HUES48 (cell line): ENCODE measurements around the gene NDUFS2.
"Not testable (repeated sequence)": the region's sequence is repeated elsewhere in the genome, so short reads cannot be mapped to it uniquely, and the experiment has no call there.

Experiments used
- H3K27ac ChIP-seq: one replicate; pipeline ENCODE4 v1.7.0; 2013; ENCODE audit warnings: low read depth, low read length, inconsistent platforms
- H3K27me3 ChIP-seq: 2 replicates; pipeline ENCODE4 v1.6.1; 2013; ENCODE audit warnings: mild to moderate bottlenecking, low read length; ENCODE audit not compliant: control insufficient read depth, insufficient read depth
- H3K36me3 ChIP-seq: 2 replicates; pipeline ENCODE4 v1.6.1; 2013; ENCODE audit warnings: low read length; ENCODE audit not compliant: control insufficient read depth, insufficient read depth
- H3K4me1 ChIP-seq: 2 replicates; pipeline ENCODE4 v1.6.1; 2013; ENCODE audit warnings: mild to moderate bottlenecking, low read length; ENCODE audit not compliant: control insufficient read depth, insufficient read depth
- H3K4me3 ChIP-seq: 2 replicates; pipeline ENCODE4 v1.5.1; 2013; ENCODE audit warnings: mild to moderate bottlenecking, low read depth, low read length
- H3K9ac ChIP-seq: 2 replicates; pipeline ENCODE4 v1.6.1; 2013; ENCODE audit warnings: mild to moderate bottlenecking, low read depth, low read length, moderate library complexity
- H3K9me3 ChIP-seq: 2 replicates; pipeline ENCODE4 v1.6.1; 2013; ENCODE audit warnings: low read length; ENCODE audit not compliant: control insufficient read depth, insufficient read depth

NDUFS2 gene

DNA sequence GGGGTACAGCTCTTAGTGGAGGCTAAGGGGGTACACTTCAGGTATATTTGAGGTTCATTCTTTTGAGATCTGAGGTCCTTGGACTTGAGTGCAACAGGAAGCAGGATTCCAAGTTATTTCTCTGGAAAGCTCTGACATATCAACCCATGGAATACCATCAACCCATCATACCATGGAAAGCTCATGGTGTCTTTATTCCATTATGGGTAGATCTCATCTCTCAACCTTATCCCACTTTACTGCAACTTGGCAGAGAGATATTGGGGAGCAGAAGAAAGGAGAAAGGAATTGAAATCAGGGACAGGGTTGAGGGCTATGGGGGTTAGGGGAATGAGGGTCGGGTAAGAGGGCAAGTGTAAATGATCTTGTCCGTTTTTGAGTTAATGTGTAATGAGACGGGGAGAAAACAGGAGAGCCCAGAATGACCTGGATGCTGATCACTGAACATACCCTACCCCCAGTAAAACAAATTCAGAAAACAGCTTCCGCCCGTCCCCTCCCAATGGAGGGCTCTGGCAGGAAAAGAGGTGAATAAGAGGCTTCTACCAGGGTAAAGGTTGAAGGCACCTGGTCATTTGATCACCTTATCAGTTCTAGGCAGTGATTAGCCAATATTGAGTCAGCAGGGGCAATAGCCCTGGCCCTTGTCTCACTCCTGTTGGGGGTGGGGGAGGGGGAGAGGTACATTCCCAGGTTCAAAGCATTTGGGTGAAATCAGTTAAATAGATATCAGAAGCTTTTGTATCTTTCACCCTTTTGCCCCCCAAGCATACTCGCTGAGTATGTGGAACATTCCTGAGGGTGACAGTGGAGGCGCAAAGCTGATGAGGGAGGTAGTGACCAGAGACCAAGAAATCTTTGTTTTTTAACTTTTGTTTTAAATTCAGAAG is 21.9 kb downstream of the NDUFS2 start:
- Histone ChIP-seq H3K9ac (no peak overlapping the region), H3K4me3 (no peak overlapping the region), H3K27me3 (no peaks in the 10 kb centered on the region), H3K27ac (no peak overlapping the region), H3K4me1 (peaks cover 15% of the 10 kb centered on the region), H3K9me3 (no peaks in the 10 kb centered on the region), H3K36me3 (peaks cover 11% of the 10 kb centered on the region)

DNA sequence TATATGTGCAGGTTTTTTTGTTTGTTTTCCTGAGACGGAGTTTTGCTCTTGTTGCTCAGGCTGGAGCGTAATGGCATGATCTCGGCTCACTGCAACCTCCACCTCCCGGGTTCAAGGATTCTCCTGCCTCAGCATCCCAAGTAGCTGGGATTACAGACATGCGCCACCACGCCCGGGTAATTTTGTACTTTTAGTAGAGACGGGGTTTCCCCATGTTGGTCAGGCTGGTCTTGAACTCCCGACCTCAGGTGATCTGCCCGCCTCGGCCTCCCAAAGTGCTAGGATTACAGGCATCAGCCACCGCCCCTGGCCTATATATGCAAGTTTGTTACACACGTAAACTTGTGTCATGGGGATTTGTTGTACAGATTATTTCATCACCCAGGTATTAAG is 22.5 kb downstream of the NDUFS2 start:
- Histone ChIP-seq H3K4me1 (peaks cover 15% of the 10 kb centered on the region), H3K36me3 (peaks cover 18% of the 10 kb centered on the region)
- H3K9me3 ChIP-seq, H3K27me3 ChIP-seq, H3K27ac ChIP-seq, H3K4me3 ChIP-seq, H3K9ac ChIP-seq: not testable (repeated sequence)

DNA sequence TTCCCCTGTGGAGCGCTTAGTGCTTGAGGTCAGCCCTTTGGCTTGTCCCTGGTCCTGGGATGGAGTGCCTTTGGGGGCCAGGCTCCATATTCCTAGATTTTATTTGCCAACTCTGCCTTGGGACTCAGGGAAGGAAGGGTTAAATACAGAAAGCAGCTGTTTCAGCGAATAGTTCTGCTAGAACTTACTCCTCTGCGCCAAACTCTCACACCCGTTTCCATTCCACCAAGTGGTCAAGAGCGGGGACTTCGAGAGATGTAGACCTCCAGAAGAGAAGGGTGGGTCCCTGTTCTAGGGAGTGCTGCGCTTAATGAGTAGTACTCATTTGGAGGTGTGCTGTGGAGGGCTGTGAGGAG is 23.0 kb downstream of the NDUFS2 start:
- Histone ChIP-seq H3K4me3 (no peak overlapping the region), H3K9ac (no peak overlapping the region), H3K4me1 (peaks cover 15% of the 10 kb centered on the region), H3K36me3 (peaks cover 23% of the 10 kb centered on the region), H3K9me3 (no peaks in the 10 kb centered on the region), H3K27ac (peak overlapping the region; percentile 30), H3K27me3 (no peaks in the 10 kb centered on the region)

DNA sequence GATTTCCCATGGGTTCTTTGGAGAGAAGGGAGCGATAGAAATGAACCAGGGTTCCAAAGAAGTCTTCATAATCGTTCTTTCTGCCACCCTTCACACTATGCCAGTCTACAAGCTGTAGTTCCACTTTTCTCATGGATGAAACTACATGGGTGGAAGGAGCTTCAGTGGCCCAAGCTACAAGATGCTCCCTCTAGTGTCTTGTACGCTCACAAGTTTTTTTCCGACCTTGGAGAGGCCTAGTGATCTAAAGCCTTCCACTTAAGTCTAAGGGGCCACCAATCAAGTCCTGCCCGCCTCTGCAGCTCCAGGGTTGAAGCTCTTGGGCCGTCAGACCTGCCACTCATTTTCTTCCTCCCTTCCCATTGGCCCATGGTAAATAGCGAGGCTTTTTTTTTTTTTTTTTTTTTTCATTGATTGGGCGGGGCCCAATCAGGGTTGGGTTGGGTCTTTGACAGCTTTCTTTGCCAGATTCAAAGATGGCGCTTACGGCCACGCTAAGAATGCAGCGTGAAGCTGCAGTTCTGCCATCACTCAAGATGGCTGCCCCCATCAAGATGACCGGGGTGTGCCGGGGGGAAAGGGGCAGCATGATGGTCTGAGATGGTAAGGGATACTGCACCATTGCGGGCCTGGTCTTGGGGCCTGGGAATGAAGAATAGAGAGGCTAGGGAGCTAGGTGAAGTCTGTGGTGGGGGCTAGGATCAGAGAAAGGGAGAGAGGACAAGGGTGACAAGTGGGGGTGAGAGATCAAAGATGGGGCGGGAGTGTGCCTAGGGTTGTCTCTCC is 23.6 kb downstream of the NDUFS2 start, which contains the start of gene TOMM40L:
TSS of gene TOMM40L (plus strand) at position 527 of the 786 bp plus-strand sequence. CDS start 430 bp downstream, outside the sequence.
- H3K4me3 ChIP-seq: peak within 1 kb of the TSS; percentile 86
- peak within 1 kb of the TSS; percentile 54; the same call in 1 of the 2 replicates for H3K9ac ChIP-seq
- H3K4me1 ChIP-seq: peaks cover 15% of the 10 kb centered on the region
- H3K36me3 ChIP-seq: peaks cover 25% of the 10 kb centered on the region
- no peaks in the 10 kb centered on the region for H3K27me3 ChIP-seq
- peak within 1 kb of the TSS; percentile 30 for H3K27ac ChIP-seq
- H3K9me3 ChIP-seq: no peaks in the 10 kb centered on the region

DNA sequence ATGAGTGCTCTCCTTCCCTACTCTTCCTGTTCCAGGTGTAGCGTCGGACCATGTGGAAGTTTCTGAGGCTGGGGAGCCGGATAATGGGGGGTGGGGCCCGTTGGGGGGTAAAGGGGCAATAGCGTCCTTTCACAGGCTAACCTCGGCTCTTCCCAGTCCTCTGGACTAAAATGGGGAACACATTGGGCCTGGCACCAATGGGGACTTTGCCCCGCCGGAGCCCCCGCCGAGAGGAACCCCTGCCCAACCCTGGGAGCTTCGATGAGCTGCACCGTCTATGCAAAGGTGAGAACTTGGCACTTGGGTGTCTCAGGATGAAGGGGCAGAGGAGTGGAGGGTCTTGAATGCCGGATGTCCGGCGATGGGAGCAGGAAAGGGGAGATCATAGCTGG is 24.1 kb downstream of the NDUFS2 start:
- peak overlapping the region; percentile 54; the same call in 1 of the 2 replicates for H3K9ac ChIP-seq
- peaks cover 15% of the 10 kb centered on the region for H3K4me1 ChIP-seq
- no peaks in the 10 kb centered on the region for H3K27me3 ChIP-seq
- H3K9me3 ChIP-seq: no peaks in the 10 kb centered on the region
- H3K36me3 ChIP-seq: peaks cover 25% of the 10 kb centered on the region
- H3K4me3 ChIP-seq: peak overlapping the region; percentile 86
- peak overlapping the region; percentile 7 for H3K27ac ChIP-seq

DNA sequence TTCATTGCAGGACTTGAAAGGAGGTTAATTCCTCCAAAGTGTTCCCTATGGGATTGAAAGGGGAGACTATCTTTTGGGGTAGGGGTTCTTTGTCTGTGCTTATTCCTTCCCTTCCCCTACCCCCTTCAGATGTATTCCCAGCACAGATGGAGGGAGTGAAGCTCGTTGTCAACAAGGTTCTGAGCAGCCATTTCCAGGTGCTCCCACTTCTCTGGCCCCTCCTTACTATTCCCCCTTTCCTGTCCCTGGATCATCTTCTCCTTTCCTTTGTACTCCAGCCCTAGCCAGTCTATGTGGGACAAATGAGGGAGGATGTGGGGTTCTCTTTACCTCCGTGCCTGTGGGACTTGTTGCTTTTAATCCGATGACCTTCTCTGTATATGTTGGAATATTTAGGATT is 24.6 kb downstream of the NDUFS2 start:
- no peaks in the 10 kb centered on the region for H3K27me3 ChIP-seq
- H3K4me3 ChIP-seq: peak overlapping the region; percentile 86
- no peaks in the 10 kb centered on the region for H3K9me3 ChIP-seq
- peaks cover 25% of the 10 kb centered on the region for H3K36me3 ChIP-seq
- peak overlapping the region; percentile 1 for H3K27ac ChIP-seq
- peak overlapping the region; percentile 23; the same call in 1 of the 2 replicates for H3K9ac ChIP-seq
- H3K4me1 ChIP-seq: peaks cover 15% of the 10 kb centered on the region

DNA sequence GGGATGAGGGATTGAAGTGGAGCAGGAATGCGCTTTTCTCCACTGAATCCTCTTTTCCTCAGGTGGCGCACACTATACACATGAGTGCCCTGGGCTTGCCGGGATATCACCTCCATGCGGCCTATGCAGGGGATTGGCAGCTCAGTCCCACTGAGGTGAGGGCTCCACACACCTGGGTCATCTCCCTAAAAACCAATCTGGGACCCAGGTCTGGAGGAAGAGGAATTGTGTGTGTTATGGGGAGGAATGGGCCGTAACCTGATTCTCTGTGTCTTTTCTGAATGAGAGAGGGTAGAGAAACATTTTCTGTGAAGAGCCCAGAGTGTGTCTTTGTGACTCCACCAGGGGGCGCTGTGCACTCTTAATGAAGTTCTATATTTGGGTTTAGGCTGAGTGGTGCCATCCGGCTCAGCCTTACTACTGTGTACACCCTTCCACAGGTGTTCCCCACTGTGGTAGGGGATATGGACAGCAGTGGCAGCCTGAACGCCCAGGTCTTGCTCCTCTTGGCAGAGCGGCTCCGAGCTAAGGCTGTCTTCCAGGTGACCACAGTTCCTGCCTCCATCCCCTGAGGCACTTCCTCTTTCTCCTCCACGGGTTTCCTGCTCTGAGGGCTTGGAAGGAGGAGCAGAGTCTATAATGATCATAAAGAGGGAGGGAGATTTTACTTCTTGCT is 25.2 kb downstream of the NDUFS2 start:
- no peaks in the 10 kb centered on the region for H3K9me3 ChIP-seq
- H3K9ac ChIP-seq: no peak overlapping the region
- H3K4me1 ChIP-seq: peaks cover 15% of the 10 kb centered on the region
- H3K36me3 ChIP-seq: peaks cover 25% of the 10 kb centered on the region
- peak overlapping the region; percentile 1 for H3K27ac ChIP-seq
- peak overlapping the region; percentile 86 for H3K4me3 ChIP-seq
- no peaks in the 10 kb centered on the region for H3K27me3 ChIP-seq

DNA sequence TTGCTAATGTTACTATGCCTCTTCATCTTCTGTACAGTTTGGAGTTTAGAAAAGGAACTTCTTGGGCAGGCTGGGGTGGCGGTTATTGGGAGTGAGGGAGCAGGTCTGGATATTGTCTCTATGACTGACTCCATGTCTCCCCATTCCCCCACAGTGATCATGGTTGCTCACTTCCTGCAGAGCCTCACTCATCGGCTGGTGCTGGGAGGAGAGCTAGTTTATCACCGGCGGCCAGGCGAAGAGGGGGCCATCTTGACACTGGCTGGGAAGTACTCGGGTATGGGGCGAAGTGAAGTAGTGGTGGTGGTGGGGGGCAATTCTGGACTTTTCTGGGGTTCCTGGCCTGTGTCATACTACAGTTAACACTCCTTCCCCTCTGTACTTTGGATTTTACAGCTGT is 25.9 kb downstream of the NDUFS2 start:
- Histone ChIP-seq H3K36me3 (peaks cover 25% of the 10 kb centered on the region), H3K9ac (no peak overlapping the region), H3K27me3 (no peaks in the 10 kb centered on the region), H3K9me3 (no peaks in the 10 kb centered on the region), H3K27ac (no peak overlapping the region), H3K4me1 (peaks cover 15% of the 10 kb centered on the region), H3K4me3 (no peak overlapping the region)

DNA sequence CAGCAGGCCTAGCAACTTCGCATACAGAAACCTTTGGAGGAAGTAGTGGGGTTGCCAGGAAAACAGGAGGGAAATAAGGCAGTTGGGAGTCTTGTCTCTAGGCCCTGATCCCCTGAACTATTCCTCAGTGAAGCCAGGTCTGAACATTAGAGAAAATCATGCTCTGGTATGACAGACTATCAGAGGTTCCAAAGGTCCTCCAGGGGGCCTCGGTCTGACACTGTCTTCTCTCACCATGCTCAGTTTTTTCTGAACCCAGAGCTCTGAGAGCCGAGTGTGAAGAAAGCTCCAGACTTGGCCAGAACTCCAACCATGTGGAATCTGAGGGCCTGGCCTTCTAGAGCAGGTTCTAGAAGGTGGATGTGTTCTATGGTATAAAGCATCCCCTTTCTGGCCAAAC is 27.7 kb downstream of the NDUFS2 start:
- peaks cover 15% of the 10 kb centered on the region for H3K4me1 ChIP-seq

DNA sequence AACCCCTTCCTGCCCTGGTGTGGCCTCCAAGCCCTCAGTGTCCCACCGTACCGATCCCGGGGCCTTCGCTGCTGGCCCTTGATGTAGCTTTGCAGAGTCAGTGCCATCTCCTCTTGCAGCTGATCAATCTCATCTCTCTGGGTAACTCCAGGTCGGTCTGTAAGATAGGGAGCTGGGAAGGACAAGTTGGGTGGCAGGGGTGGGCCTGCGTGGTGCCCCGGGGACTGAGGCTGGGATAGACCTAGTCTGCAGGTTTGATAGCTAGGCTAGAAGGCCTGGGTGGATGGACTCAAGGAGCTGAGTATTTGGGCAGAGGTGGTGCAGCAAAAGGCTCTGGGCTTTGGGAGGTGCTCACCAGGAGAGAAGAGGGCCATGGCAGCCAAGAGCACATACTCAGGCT is 28.6 kb downstream of the NDUFS2 start:
- Histone ChIP-seq H3K27ac (no peak overlapping the region), H3K27me3 (no peaks in the 10 kb centered on the region), H3K4me1 (peaks cover 11% of the 10 kb centered on the region), H3K9ac (no peak overlapping the region), H3K9me3 (no peaks in the 10 kb centered on the region), H3K36me3 (peaks cover 25% of the 10 kb centered on the region), H3K4me3 (no peak overlapping the region)

More for the DNA sequence above, 27.7 kb downstream of the NDUFS2 start:
- no peaks in the 10 kb centered on the region for H3K9me3 ChIP-seq
- H3K36me3 ChIP-seq: peaks cover 25% of the 10 kb centered on the region
- H3K27me3 ChIP-seq: no peaks in the 10 kb centered on the region
- no peak overlapping the region for H3K4me3 ChIP-seq
- no peak overlapping the region for H3K9ac ChIP-seq
- H3K27ac ChIP-seq: no peak overlapping the region
